Measurements from ENCODE around the gene FGF19. TPM values are rescaled to one million over a fixed set of nuclear protein-coding genes. Genes with fewer than 3 reads are reported as not detected.

The FGF19 gene
- polyA plus RNA-seq, 1 donor from 2014 or later = 4.6 TPM

DNA sequence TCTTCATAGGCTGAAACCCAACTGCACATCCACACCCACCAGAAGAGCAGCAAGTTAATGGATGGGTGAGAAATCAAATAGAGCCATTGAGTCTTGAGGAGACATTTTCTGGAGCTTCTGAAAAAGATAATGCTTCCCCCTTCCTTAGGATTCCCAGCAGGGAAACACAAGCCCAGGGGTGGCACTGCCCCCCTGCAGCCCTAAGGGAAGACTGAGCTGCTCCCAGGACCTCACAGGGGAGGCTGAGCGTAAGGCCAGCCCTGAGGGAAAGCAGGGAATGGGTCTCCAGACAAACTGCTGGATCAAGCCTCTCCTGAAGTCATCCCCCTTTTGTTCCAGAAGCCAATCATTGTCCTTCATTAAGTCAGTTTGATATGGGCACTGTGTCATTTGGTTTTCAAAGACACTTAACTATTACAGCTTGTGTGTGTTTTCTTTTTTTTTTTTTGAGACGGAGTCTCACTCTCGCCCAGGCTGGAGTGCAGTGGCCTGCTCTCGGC is 43.8 kb downstream of the FGF19 start:
- H4K20me1 ChIP-seq (ENCODE audit: insufficient read depth) = no peaks in the 10 kb centered on the region
- no peak overlapping the region for H3K27ac ChIP-seq (ENCODE audit: low read length)
- no peaks in the 10 kb centered on the region for H3K36me3 ChIP-seq (ENCODE audit: insufficient read depth, low read length)
- no peak overlapping the region for H3K4me3 ChIP-seq (ENCODE audit: low read length)
- no peaks in the 10 kb centered on the region for H3K27me3 ChIP-seq (ENCODE audit: insufficient read depth, low read depth, low read length)
- no peak overlapping the region for H3K4me2 ChIP-seq (ENCODE audit: low read length)
- H3K9me2 ChIP-seq (ENCODE audit: insufficient read depth, low read length) = no peaks in the 10 kb centered on the region
- TF ChIP-seq, protein P1, sequence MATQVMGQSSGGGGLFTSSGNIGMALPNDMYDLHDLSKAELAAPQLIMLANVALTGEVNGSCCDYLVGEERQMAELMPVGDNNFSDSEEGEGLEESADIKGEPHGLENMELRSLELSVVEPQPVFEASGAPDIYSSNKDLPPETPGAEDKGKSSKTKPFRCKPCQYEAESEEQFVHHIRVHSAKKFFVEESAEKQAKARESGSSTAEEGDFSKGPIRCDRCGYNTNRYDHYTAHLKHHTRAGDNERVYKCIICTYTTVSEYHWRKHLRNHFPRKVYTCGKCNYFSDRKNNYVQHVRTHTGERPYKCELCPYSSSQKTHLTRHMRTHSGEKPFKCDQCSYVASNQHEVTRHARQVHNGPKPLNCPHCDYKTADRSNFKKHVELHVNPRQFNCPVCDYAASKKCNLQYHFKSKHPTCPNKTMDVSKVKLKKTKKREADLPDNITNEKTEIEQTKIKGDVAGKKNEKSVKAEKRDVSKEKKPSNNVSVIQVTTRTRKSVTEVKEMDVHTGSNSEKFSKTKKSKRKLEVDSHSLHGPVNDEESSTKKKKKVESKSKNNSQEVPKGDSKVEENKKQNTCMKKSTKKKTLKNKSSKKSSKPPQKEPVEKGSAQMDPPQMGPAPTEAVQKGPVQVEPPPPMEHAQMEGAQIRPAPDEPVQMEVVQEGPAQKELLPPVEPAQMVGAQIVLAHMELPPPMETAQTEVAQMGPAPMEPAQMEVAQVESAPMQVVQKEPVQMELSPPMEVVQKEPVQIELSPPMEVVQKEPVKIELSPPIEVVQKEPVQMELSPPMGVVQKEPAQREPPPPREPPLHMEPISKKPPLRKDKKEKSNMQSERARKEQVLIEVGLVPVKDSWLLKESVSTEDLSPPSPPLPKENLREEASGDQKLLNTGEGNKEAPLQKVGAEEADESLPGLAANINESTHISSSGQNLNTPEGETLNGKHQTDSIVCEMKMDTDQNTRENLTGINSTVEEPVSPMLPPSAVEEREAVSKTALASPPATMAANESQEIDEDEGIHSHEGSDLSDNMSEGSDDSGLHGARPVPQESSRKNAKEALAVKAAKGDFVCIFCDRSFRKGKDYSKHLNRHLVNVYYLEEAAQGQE (IDR thresholded peaks at IDR 0.05; ENCODE audit: borderline replicate concordance) = no peak
- no peak for TF ChIP-seq TAF1 (IDR thresholded peaks at IDR 0.05; ENCODE audit: low read depth)
- TF ChIP-seq, protein P2, sequence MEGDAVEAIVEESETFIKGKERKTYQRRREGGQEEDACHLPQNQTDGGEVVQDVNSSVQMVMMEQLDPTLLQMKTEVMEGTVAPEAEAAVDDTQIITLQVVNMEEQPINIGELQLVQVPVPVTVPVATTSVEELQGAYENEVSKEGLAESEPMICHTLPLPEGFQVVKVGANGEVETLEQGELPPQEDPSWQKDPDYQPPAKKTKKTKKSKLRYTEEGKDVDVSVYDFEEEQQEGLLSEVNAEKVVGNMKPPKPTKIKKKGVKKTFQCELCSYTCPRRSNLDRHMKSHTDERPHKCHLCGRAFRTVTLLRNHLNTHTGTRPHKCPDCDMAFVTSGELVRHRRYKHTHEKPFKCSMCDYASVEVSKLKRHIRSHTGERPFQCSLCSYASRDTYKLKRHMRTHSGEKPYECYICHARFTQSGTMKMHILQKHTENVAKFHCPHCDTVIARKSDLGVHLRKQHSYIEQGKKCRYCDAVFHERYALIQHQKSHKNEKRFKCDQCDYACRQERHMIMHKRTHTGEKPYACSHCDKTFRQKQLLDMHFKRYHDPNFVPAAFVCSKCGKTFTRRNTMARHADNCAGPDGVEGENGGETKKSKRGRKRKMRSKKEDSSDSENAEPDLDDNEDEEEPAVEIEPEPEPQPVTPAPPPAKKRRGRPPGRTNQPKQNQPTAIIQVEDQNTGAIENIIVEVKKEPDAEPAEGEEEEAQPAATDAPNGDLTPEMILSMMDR (IDR thresholded peaks at IDR 0.05; ENCODE audit: poor library complexity, severe bottlenecking) = no peak
- TF ChIP-seq EZH2 (IDR thresholded peaks at IDR 0.05; ENCODE audit: borderline replicate concordance, insufficient read depth, low read length, poor library complexity, severe bottlenecking) = no peak
- no peak for TF ChIP-seq EP300 (conservative IDR thresholded peaks at IDR 0.05; ENCODE audit: poor library complexity, severe bottlenecking)
- no peak for TF ChIP-seq SMC3 (conservative IDR thresholded peaks at IDR 0.05; ENCODE audit: poor library complexity)
- TF ChIP-seq MXI1 (conservative IDR thresholded peaks at IDR 0.05; ENCODE audit: poor library complexity, severe bottlenecking) = no peak
- TF ChIP-seq RAD21 (conservative IDR thresholded peaks at IDR 0.05) = no peak
- TF ChIP-seq POLR2AphosphoS5 (IDR thresholded peaks at IDR 0.05) = no peak
- no peaks in the 10 kb centered on the region for H3K79me2 ChIP-seq (replicated peaks; ENCODE audit: insufficient read depth, low read length)
- no peaks in the 10 kb centered on the region for H3F3A ChIP-seq (ENCODE audit: insufficient read depth, low read length, poor library complexity, severe bottlenecking)
- no peak overlapping the region for H2AFZ ChIP-seq (ENCODE audit: low read depth, low read length)
- H3K9me3 ChIP-seq (ENCODE audit: low read length) = no peaks in the 10 kb centered on the region
- H3K9ac ChIP-seq (ENCODE audit: low read length) = no peak overlapping the region

DNA sequence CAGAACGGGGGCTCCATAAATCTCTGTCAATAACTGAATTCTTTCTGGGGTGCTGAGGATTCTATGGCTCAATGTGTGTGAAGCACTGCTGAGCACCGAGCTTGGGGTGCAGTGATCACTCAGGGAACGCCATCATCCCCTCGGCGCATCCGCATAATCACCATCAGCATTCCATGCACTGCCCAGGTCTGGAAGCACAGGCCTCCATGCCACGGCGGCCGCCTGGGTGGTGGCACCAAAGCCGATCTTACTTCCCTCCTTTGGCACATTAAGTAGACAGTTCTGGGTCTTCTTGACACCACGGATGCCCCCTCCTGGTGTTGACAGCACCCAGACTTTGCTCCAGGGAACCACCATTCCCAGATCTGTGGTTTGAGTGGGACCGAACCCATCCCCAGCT is 44.2 kb downstream of the FGF19 start:
- no peaks in the 10 kb centered on the region for H3F3A ChIP-seq (ENCODE audit: insufficient read depth, low read length, poor library complexity, severe bottlenecking)
- no peaks in the 10 kb centered on the region for H3K79me2 ChIP-seq (replicated peaks; ENCODE audit: insufficient read depth, low read length)
- H3K36me3 ChIP-seq (ENCODE audit: insufficient read depth, low read length) = no peaks in the 10 kb centered on the region
- TF ChIP-seq RAD21 (conservative IDR thresholded peaks at IDR 0.05) (no peak), POLR2AphosphoS5 (IDR thresholded peaks at IDR 0.05) (no peak), TAF1 (IDR thresholded peaks at IDR 0.05; ENCODE audit: low read depth) (no peak)
- H3K9ac ChIP-seq (ENCODE audit: low read length) = no peak overlapping the region
- no peak overlapping the region for H3K4me2 ChIP-seq (ENCODE audit: low read length)
- no peaks in the 10 kb centered on the region for H4K20me1 ChIP-seq (ENCODE audit: insufficient read depth)
- H2AFZ ChIP-seq (ENCODE audit: low read depth, low read length) = no peak overlapping the region
- H3K9me2 ChIP-seq (ENCODE audit: insufficient read depth, low read length) = no peaks in the 10 kb centered on the region
- H3K4me3 ChIP-seq (ENCODE audit: low read length) = no peak overlapping the region
- no peaks in the 10 kb centered on the region for H3K9me3 ChIP-seq (ENCODE audit: low read length)
- no peak overlapping the region for H3K27ac ChIP-seq (ENCODE audit: low read length)
- H3K27me3 ChIP-seq (ENCODE audit: insufficient read depth, low read depth, low read length) = no peaks in the 10 kb centered on the region
